Muscle layer of duodenum (tissue), 2 donors: ENCODE measurements around the gene B3GNT4.
"Not testable (repeated sequence)": the region's sequence is repeated elsewhere in the genome, so short reads cannot be mapped to it uniquely, and the experiment has no call there.

Source experiments
- H3K27ac ChIP-seq: one replicate; pipeline ENCODE4 v1.7.0; 2013; ENCODE audit warnings: mild to moderate bottlenecking, low read length
- H3K27me3 ChIP-seq: one replicate; pipeline ENCODE4 v1.7.0; 2013; ENCODE audit warnings: low read depth, mild to moderate bottlenecking, control low read depth, low read length
- H3K36me3 ChIP-seq, 2 donors: one replicate each; pipeline ENCODE4 v1.7.0; 2013; ENCODE audit warnings: low read length in 2 of 2, control low read depth in 1 of 2, mild to moderate bottlenecking in 1 of 2; ENCODE audit not compliant: insufficient read depth in 2 of 2, control insufficient read depth in 1 of 2
- H3K4me1 ChIP-seq, 2 donors: one replicate each; pipeline ENCODE4 v1.7.0; 2013; ENCODE audit warnings: low read length in 2 of 2, mild to moderate bottlenecking in 2 of 2, control low read depth in 1 of 2, moderate library complexity in 1 of 2; ENCODE audit not compliant: insufficient read depth in 2 of 2, control insufficient read depth in 1 of 2
- H3K4me3 ChIP-seq, 2 donors: one replicate each; pipeline ENCODE4 v1.7.0; 2013; ENCODE audit warnings: low read length in 2 of 2, low read depth in 1 of 2, mild to moderate bottlenecking in 1 of 2
- H3K9me3 ChIP-seq, 2 donors: one replicate each; pipeline ENCODE4 v1.7.0; 2013; ENCODE audit warnings: low read length in 2 of 2, control low read depth in 1 of 2, mild to moderate bottlenecking in 1 of 2; ENCODE audit not compliant: control insufficient read depth in 1 of 2
- donor health status: healthy.

B3GNT4 gene

DNA sequence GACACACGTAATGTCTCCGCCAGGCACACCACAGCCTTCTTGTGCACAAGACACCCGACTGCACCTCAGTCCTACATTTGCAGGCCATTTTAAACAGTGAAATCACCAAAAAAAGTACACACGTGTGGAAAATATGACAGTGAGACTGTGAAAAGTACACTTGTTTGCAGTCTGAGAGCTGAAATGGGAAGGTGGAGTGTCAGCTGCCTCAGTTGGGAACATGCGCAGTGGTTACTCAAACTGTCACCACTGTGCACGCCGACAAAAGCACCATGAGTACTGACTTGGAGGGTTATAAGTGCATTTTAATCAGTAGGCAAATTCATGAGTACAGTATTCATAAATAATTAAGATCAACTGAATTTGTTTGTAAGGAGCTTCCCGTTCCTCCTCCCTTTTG, 47.0 kb downstream of the B3GNT4 start:
- Histone ChIP-seq H3K27me3 (no peaks in the 10 kb centered on the region), H3K27ac (no peak overlapping the region), H3K4me1 (no peaks in the 10 kb centered on the region), H3K36me3 (peaks cover 19 to 41% of the 10 kb centered on the region in 2 donors), H3K4me3 (no peak overlapping the region), H3K9me3 (no peaks in the 10 kb centered on the region)

GRCh38 chr12:122258462-122258861, 55.0 kb downstream of the B3GNT4 start:
- H3K9me3 ChIP-seq, H3K27ac ChIP-seq, H3K27me3 ChIP-seq, H3K4me1 ChIP-seq, H3K4me3 ChIP-seq: not testable (repeated sequence)
- peaks cover 20 to 63% of the 10 kb centered on the region in 2 donors for H3K36me3 ChIP-seq
